ENCODE results near the gene VMA21. TPM values are rescaled to one million over a fixed set of nuclear protein-coding genes. Genes with fewer than 3 reads are reported as not detected.
A peak's percentile ranks its signal among the peaks of the same experiment; 100 is the strongest.

Gene VMA21
- total RNA-seq, 1 donor from 2014 or later = 161 TPM

GRCh38 chrX:151363316-151363715 lies 33.7 kb upstream of the VMA21 start:
- Histone ChIP-seq H3K27ac (no peak overlapping the region), H4K20me1 (ENCODE audit: low read depth) (no peaks in the 10 kb centered on the region), H3K4me2 (no peak overlapping the region), H3K9ac (no peak overlapping the region), H3K4me3 (no peak overlapping the region), H3K79me2 (ENCODE audit: low read depth) (no peaks in the 10 kb centered on the region), H3K27me3 (no peaks in the 10 kb centered on the region), H3K9me3 (ENCODE audit: low read depth) (no peaks in the 10 kb centered on the region), H3K4me1 (peaks cover 1% of the 10 kb centered on the region), H2AFZ (replicated peaks) (no peak overlapping the region), H3K36me3 (no peaks in the 10 kb centered on the region), H3F3A (ENCODE audit: low read depth) (peaks cover 5% of the 10 kb centered on the region)
- Mint-ChIP-seq H3K4me3 (no peak overlapping the region), H3K27me3 (ENCODE audit: insufficient read depth, low read depth) (peaks cover 3% of the 10 kb centered on the region), H3K27ac (no peak overlapping the region), H3K4me1 (peaks cover 5% of the 10 kb centered on the region), H3K36me3 (no peaks in the 10 kb centered on the region), H3K9me3 (no peaks in the 10 kb centered on the region)
- no peak for TF ChIP-seq CTCF (IDR thresholded peaks at IDR 0.05)
- no peak for TF ChIP-seq EZH2phosphoT487 (IDR thresholded peaks at IDR 0.05)
- TF ChIP-seq EZH2 (IDR thresholded peaks at IDR 0.05) = no peak
- DNase-seq (ENCODE audit: low spot score) = no peak

GRCh38 chrX:151365579-151365978 lies 31.4 kb upstream of the VMA21 start:
- TF ChIP-seq EZH2 (IDR thresholded peaks at IDR 0.05) (no peak), EZH2phosphoT487 (IDR thresholded peaks at IDR 0.05) (no peak), CTCF (IDR thresholded peaks at IDR 0.05) (no peak)
- no peaks in the 10 kb centered on the region for H3K9me3 ChIP-seq (ENCODE audit: low read depth)
- no peak overlapping the region for H3K4me3 ChIP-seq

GRCh38 chrX:151370906-151371305 lies 26.1 kb upstream of the VMA21 start:
- TF ChIP-seq CTCF (IDR thresholded peaks at IDR 0.05) (peak; percentile 13), EZH2phosphoT487 (IDR thresholded peaks at IDR 0.05) (no peak), EZH2 (IDR thresholded peaks at IDR 0.05) (no peak)
- Histone ChIP-seq H4K20me1 (ENCODE audit: low read depth) (no peaks in the 10 kb centered on the region), H3F3A (ENCODE audit: low read depth) (no peaks in the 10 kb centered on the region), H3K9me3 (ENCODE audit: low read depth) (no peaks in the 10 kb centered on the region), H2AFZ (replicated peaks) (no peak overlapping the region), H3K4me1 (no peaks in the 10 kb centered on the region), H3K9ac (no peak overlapping the region), H3K4me3 (no peak overlapping the region), H3K4me2 (peak overlapping the region; percentile 49), H3K27me3 (peaks cover 32% of the 10 kb centered on the region), H3K79me2 (ENCODE audit: low read depth) (no peaks in the 10 kb centered on the region), H3K27ac (no peak overlapping the region), H3K36me3 (no peaks in the 10 kb centered on the region)
- Mint-ChIP-seq H3K4me3 (no peak overlapping the region), H3K36me3 (no peaks in the 10 kb centered on the region), H3K27ac (no peak overlapping the region), H3K4me1 (no peaks in the 10 kb centered on the region), H3K9me3 (no peaks in the 10 kb centered on the region), H3K27me3 (ENCODE audit: insufficient read depth, low read depth) (peaks cover 2% of the 10 kb centered on the region)
- peak; percentile 66 for DNase-seq (ENCODE audit: low spot score)

More at GRCh38 chrX:151365579-151365978, 31.4 kb upstream of the VMA21 start:
- Histone ChIP-seq H3K4me2 (no peak overlapping the region), H3F3A (ENCODE audit: low read depth) (no peaks in the 10 kb centered on the region), H3K27ac (no peak overlapping the region), H3K9ac (no peak overlapping the region), H3K4me1 (no peaks in the 10 kb centered on the region), H3K79me2 (ENCODE audit: low read depth) (no peaks in the 10 kb centered on the region), H2AFZ (replicated peaks) (no peak overlapping the region), H3K36me3 (no peaks in the 10 kb centered on the region), H4K20me1 (ENCODE audit: low read depth) (no peaks in the 10 kb centered on the region), H3K27me3 (peaks cover 6% of the 10 kb centered on the region)
- H3K9me3 Mint-ChIP-seq = no peaks in the 10 kb centered on the region
- DNase-seq (ENCODE audit: low spot score) = no peak
- H3K4me1 Mint-ChIP-seq = no peaks in the 10 kb centered on the region
- peaks cover 2% of the 10 kb centered on the region for H3K27me3 Mint-ChIP-seq (ENCODE audit: insufficient read depth, low read depth)
- H3K4me3 Mint-ChIP-seq = no peak overlapping the region
- no peak overlapping the region for H3K27ac Mint-ChIP-seq
- H3K36me3 Mint-ChIP-seq = no peaks in the 10 kb centered on the region
